Stimulated activated naive B cell treated with anti-CD40 and anti-IgM and Interleukin-4, amounts not matched to agents 10 μg/mL and 1 μg/mL and 100 μg/mL, for 72 hours (primary cell): ENCODE measurements around the gene WDSUB1.

Experiments
- ATAC-seq, 2 donors: fragments of 150-1000 bp; cut with Tn5 transposase; replicated peaks; 2 replicates each; pipeline ENCODE4 v1.10.0; 2021; ENCODE audit warnings: moderate library complexity in 1 of 2
- DNase-seq: peaks from one replicate; pipeline ENCODE4 v3.0.0; 2021
- H3K27ac Mint-ChIP-seq: one replicate; pipeline ENCODE4 v1.8.0; 2022; ENCODE audit warnings: mild to moderate bottlenecking, mixed read lengths
- H3K27me3 Mint-ChIP-seq, 2 donors: one replicate each; pipeline ENCODE4 v1.8.0; 2022; ENCODE audit warnings: mixed read lengths in 2 of 2
- H3K36me3 Mint-ChIP-seq, 2 donors: one replicate each; pipeline ENCODE4 v1.8.0; 2022; ENCODE audit warnings: mixed read lengths in 2 of 2, mild to moderate bottlenecking in 1 of 2
- H3K4me1 Mint-ChIP-seq, 2 donors: one replicate each; pipeline ENCODE4 v1.8.0; 2022; ENCODE audit warnings: mixed read lengths in 2 of 2, mild to moderate bottlenecking in 1 of 2
- H3K4me3 Mint-ChIP-seq, 2 donors: one replicate each; pipeline ENCODE4 v1.8.0; 2022; ENCODE audit warnings: mild to moderate bottlenecking in 2 of 2, mixed read lengths in 2 of 2, moderate library complexity in 1 of 2
- H3K9me3 Mint-ChIP-seq, 2 donors: one replicate each; pipeline ENCODE4 v1.8.0; 2022; ENCODE audit warnings: mixed read lengths in 2 of 2, mild to moderate bottlenecking in 1 of 2

WDSUB1 gene

GRCh38 chr2:159202568-159203071 lies 83.9 kb downstream of the WDSUB1 start:
- Mint-ChIP-seq H3K27me3 (peaks cover 0 to 4% of the 10 kb centered on the region in 2 donors), H3K27ac (peak overlapping the region; percentile 83), H3K4me1 (peaks cover 6 to 7% of the 10 kb centered on the region in 2 donors), H3K9me3 (no peaks in the 10 kb centered on the region), H3K36me3 (no peaks in the 10 kb centered on the region), H3K4me3 (no peak overlapping the region)
- ATAC-seq (no peak), DNase-seq (no peak)

DNA sequence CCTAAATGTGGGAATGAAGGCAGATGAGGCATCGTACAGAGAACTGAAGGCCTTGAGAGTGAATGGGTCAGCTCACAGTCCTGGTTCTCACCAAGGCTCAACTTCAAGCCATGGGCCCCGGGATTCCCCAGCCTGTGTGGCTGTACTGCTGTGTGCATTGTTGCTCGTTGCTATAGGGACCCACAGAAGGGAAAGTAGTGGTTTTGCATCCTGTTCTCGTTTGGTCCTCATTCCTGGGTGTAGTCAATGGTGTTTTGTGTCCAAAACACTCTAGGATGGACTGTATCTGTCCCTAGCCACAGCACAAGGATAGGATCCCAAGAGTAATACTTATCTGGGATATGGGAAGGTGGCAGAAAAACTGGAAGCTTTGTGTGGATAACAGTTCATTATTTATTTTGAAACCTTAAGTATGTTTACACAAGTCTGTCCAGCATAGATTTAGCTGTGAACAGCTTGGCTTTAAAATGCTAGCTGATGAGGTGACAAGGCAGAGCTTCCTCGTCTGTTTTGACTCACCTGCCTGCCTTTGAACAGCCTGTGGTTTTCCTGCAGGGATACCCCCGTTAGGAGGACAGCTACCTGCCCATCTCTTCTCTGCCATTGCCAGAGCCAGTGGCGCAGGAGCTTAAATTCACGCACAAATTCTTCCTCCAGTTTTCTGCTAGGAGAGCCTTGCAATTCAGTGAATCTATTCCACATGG lies 85.0 kb downstream of the WDSUB1 start:
- peak overlapping the region; percentile 79 for H3K27ac Mint-ChIP-seq
- peak; percentile 82 to 94 for ATAC-seq
- peak; percentile 22 for DNase-seq

GRCh38 chr2:159200498-159200897 lies 86.0 kb downstream of the WDSUB1 start:
- Mint-ChIP-seq H3K4me3 (no peak overlapping the region), H3K27me3 (peaks cover 0 to 4% of the 10 kb centered on the region in 2 donors), H3K36me3 (no peaks in the 10 kb centered on the region), H3K4me1 (peaks cover 6 to 7% of the 10 kb centered on the region in 2 donors), H3K9me3 (no peaks in the 10 kb centered on the region), H3K27ac (no peak overlapping the region)
- DNase-seq (no peak), ATAC-seq (no peak)

More for the DNA sequence above, 85.0 kb downstream of the WDSUB1 start:
- H3K4me3 Mint-ChIP-seq, result no peak overlapping the region
- H3K9me3 Mint-ChIP-seq, result no peaks in the 10 kb centered on the region
- H3K36me3 Mint-ChIP-seq, result no peaks in the 10 kb centered on the region
- peaks cover 6 to 7% of the 10 kb centered on the region in 2 donors for H3K4me1 Mint-ChIP-seq
- peaks cover 0 to 4% of the 10 kb centered on the region in 2 donors for H3K27me3 Mint-ChIP-seq

DNA sequence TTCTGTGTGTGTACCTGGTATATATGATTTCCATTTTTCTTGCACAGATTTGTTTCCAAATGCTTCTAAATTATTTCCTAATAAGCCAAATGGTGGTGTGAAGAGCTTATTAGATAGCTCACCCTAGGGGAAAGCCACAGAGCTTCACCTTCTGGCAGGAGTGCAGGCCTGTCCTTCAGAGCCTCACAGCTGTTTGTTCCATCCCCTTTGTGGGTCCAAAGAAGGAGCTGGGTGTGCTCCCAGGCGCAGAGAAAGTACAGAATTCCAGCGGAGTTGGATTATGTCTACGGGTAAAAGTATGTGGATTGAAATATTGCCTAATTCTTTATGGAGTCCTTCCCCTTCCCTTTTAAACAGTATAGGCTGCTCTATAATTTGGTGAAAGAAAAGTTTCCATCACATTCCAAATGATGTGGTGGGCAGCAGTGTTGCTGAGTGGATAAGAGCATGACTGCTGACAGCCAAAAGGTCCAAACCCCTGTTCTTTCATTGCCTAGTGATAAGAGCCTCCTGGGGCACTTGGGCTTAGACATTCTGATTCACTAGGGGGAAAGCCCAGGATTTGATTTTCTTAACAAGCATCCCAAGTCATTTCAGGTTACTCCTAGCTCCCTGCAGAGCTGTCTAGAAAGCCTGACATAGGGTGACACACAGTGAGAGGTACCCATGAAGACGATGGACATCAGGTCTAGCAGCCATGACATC lies 86.6 kb downstream of the WDSUB1 start:
- Mint-ChIP-seq H3K4me1 (peaks cover 6 to 7% of the 10 kb centered on the region in 2 donors), H3K27ac (peak overlapping the region; percentile 62)
- no peak for ATAC-seq

DNA sequence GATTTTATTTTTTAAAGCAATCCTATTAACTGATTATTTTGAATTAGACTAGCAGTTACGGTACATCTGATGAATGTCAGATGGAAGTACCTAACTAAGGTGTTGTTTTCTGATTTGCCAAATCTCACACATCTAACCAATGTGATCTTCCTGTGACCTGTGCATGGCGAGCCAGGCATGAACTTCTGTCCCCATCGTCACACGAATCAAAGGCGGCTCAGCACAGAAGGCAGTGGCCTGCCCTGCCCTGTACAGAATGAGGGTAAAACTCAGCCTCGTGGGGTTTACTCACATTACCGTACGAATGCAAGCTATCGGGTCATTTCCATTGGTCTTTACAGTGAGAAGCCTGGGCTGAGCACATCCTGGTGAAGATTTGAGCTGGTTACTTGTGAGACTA lies 87.3 kb downstream of the WDSUB1 start:
- no peak for DNase-seq
- H3K36me3 Mint-ChIP-seq, result no peaks in the 10 kb centered on the region
- H3K27ac Mint-ChIP-seq, result no peak overlapping the region
- H3K9me3 Mint-ChIP-seq, result no peaks in the 10 kb centered on the region
- peaks cover 6 to 7% of the 10 kb centered on the region in 2 donors for H3K4me1 Mint-ChIP-seq
- no peaks in the 10 kb centered on the region for H3K27me3 Mint-ChIP-seq
- ATAC-seq, result no peak
- H3K4me3 Mint-ChIP-seq, result no peak overlapping the region

More for the DNA sequence above, 86.6 kb downstream of the WDSUB1 start:
- no peak for DNase-seq
- Mint-ChIP-seq H3K36me3 (no peaks in the 10 kb centered on the region), H3K27me3 (peaks cover 0 to under 1% of the 10 kb centered on the region in 2 donors), H3K4me3 (no peak overlapping the region), H3K9me3 (no peaks in the 10 kb centered on the region)

- Mint-ChIP-seq H3K27me3 (no peaks in the 10 kb centered on the region), H3K36me3 (no peaks in the 10 kb centered on the region), H3K27ac (no peak overlapping the region), H3K4me1 (peaks cover 5% of the 10 kb centered on the region in 2 donors), H3K4me3 (no peak overlapping the region), H3K9me3 (no peaks in the 10 kb centered on the region)
- DNase-seq (no peak), ATAC-seq (no peak)
Measured at GRCh38 chr2:159196393-159196925, 90.0 kb downstream of the WDSUB1 start.

- H3K36me3 Mint-ChIP-seq, result no peaks in the 10 kb centered on the region
- ATAC-seq, result no peak
- H3K9me3 Mint-ChIP-seq, result no peaks in the 10 kb centered on the region
- no peak overlapping the region for H3K4me3 Mint-ChIP-seq
- H3K27ac Mint-ChIP-seq, result no peak overlapping the region
- DNase-seq, result no peak
- no peaks in the 10 kb centered on the region for H3K27me3 Mint-ChIP-seq
- H3K4me1 Mint-ChIP-seq, result no peaks in the 10 kb centered on the region
Measured at GRCh38 chr2:159195697-159196096, 90.8 kb downstream of the WDSUB1 start.

- H3K27ac Mint-ChIP-seq, result no peak overlapping the region
Measured at GRCh38 chr2:159194241-159194640, 92.3 kb downstream of the WDSUB1 start.

DNA sequence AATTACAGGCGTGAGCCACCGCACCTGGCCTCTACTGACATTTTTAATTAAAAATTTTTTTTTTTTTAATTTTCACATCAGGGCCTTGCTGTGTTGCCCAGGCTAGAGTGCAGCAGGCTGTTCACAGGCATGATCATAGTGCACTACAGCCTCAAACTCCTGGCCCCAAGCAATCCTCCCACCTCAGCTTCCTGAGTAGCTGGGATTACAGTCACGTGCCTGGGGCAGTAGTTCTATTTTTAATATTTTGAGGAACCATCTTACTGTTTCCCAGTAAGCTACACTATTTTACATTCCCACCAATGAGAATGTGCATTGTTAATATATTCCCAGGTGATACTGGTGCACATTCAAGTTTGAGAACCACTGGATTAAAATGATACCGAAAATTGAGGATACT lies 92.7 kb downstream of the WDSUB1 start:
- Mint-ChIP-seq H3K36me3 (no peaks in the 10 kb centered on the region), H3K4me1 (no peaks in the 10 kb centered on the region), H3K4me3 (no peak overlapping the region), H3K27ac (no peak overlapping the region), H3K27me3 (no peaks in the 10 kb centered on the region), H3K9me3 (no peaks in the 10 kb centered on the region)
- ATAC-seq, result no peak
- DNase-seq, result no peak

More at GRCh38 chr2:159194241-159194640, 92.3 kb downstream of the WDSUB1 start:
- Mint-ChIP-seq H3K27me3 (no peaks in the 10 kb centered on the region), H3K4me1 (no peaks in the 10 kb centered on the region), H3K36me3 (no peaks in the 10 kb centered on the region), H3K4me3 (no peak overlapping the region), H3K9me3 (no peaks in the 10 kb centered on the region)
- DNase-seq (no peak), ATAC-seq (no peak)

GRCh38 chr2:159192371-159192918 lies 94.1 kb downstream of the WDSUB1 start:
- no peaks in the 10 kb centered on the region for H3K27me3 Mint-ChIP-seq
- H3K4me1 Mint-ChIP-seq, result no peaks in the 10 kb centered on the region
- no peaks in the 10 kb centered on the region for H3K36me3 Mint-ChIP-seq
- H3K27ac Mint-ChIP-seq, result no peak overlapping the region
- H3K9me3 Mint-ChIP-seq, result no peaks in the 10 kb centered on the region
- ATAC-seq, result no peak
- DNase-seq, result no peak
- H3K4me3 Mint-ChIP-seq, result no peak overlapping the region

GRCh38 chr2:159188449-159188848 lies 98.1 kb downstream of the WDSUB1 start:
- H3K4me1 Mint-ChIP-seq, result peaks cover 13 to 15% of the 10 kb centered on the region in 2 donors
- H3K9me3 Mint-ChIP-seq, result no peaks in the 10 kb centered on the region
- H3K27ac Mint-ChIP-seq, result no peak overlapping the region
- DNase-seq (no peak), ATAC-seq (no peak)
- no peaks in the 10 kb centered on the region for H3K36me3 Mint-ChIP-seq
- H3K27me3 Mint-ChIP-seq, result no peaks in the 10 kb centered on the region
- no peak overlapping the region for H3K4me3 Mint-ChIP-seq

DNA sequence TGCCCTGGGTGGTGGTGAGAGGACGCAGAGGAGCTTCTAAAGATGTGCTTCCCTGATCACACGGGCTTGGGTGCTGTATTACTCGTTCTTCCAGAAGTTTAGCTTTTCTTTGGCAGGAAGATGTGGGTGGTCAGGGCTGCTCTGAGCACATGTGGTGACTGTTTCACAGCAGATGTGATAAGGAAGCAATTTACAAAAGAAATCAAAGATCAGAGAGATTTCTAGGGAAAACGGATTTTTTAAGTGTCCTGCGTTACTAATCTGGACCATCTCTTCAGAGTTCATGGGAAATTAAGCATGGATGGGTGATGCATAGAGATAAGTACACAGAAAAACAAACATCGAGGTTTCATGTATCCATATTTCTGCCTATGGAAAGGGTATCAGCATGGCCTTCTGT lies 99.4 kb downstream of the WDSUB1 start:
- Mint-ChIP-seq H3K4me1 (peaks cover 13 to 15% of the 10 kb centered on the region in 2 donors), H3K27ac (no peak overlapping the region), H3K9me3 (no peaks in the 10 kb centered on the region), H3K36me3 (no peaks in the 10 kb centered on the region), H3K27me3 (no peaks in the 10 kb centered on the region), H3K4me3 (no peak overlapping the region)
- DNase-seq (no peak), ATAC-seq (no peak)

DNA sequence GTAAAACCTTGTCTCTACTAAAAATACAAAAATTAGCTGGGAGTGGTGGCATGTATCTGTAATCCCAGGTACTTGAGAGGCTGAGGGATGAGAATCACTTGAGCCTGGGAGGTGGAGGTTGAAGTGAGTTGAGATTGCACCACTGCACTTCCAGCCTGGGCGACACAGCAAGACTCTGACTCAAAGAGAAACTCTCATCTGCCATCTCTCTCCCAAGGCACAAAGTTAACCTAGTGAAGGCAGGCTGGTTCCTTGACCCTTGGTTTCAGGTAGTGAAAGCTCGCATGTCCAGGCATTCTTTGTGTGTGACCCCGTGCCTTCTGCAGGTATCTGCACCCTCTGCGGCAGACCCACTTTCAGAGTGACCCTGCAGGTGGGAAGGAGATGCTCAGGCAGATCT lies 100.0 kb downstream of the WDSUB1 start:
- ATAC-seq, result peak; percentile 15 to 35
- H3K4me3 Mint-ChIP-seq, result no peak overlapping the region
- DNase-seq, result no peak
- no peaks in the 10 kb centered on the region for H3K36me3 Mint-ChIP-seq
- peaks cover 13 to 15% of the 10 kb centered on the region in 2 donors for H3K4me1 Mint-ChIP-seq
- H3K27me3 Mint-ChIP-seq, result no peaks in the 10 kb centered on the region
- H3K27ac Mint-ChIP-seq, result no peak overlapping the region
- no peaks in the 10 kb centered on the region for H3K9me3 Mint-ChIP-seq
